IgD-negative memory B cell (primary cell): Measurements from ENCODE around the gene ZDHHC7. TPM values are rescaled to one million over a fixed set of nuclear protein-coding genes. Genes with fewer than 3 reads are reported as not detected.
A peak's percentile ranks its signal among the peaks of the same experiment; 100 is the strongest.

Experiments
- H3K27ac Mint-ChIP-seq, 3 donors: one replicate each; pipeline ENCODE4 v1.8.0; 2020 to 2022; ENCODE audit warnings: mild to moderate bottlenecking in 3 of 3, mixed read lengths in 3 of 3, moderate library complexity in 1 of 3
- H3K27me3 Mint-ChIP-seq: one replicate; pipeline ENCODE4 v1.8.0; 2021; ENCODE audit warnings: mixed read lengths
- H3K36me3 Mint-ChIP-seq: one replicate; pipeline ENCODE4 v1.8.0; 2020; ENCODE audit warnings: mild to moderate bottlenecking, mixed read lengths
- H3K4me1 Mint-ChIP-seq, 3 donors: one replicate each; pipeline ENCODE4 v1.8.0; 2020 to 2022; ENCODE audit warnings: mixed read lengths in 3 of 3, mild to moderate bottlenecking in 1 of 3
- H3K4me3 Mint-ChIP-seq, 4 donors: one replicate each; pipeline ENCODE4 v1.8.0; 2020 to 2022; ENCODE audit warnings: mild to moderate bottlenecking in 4 of 4, mixed read lengths in 4 of 4, moderate library complexity in 3 of 4
- H3K9me3 Mint-ChIP-seq, 3 donors: one replicate each; pipeline ENCODE4 v1.8.0; 2020 to 2021; ENCODE audit warnings: mixed read lengths in 3 of 3, mild to moderate bottlenecking in 1 of 3
- polyA plus RNA-seq: library from polyadenylated mRNA; unstranded; fragments of 300-500 nt; fragmentation: Illumina TruSeq; gene quantifications from one replicate; pipeline ENCODE4 v1.2.3, GENCODE V29; 2021

ZDHHC7 gene
- polyA plus RNA-seq, 1 donor from 2014 or later = 30.8 TPM

GRCh38 chr16:85047867-85048455, 36.6 kb upstream of the ZDHHC7 start:
- peaks cover 12% of the 10 kb centered on the region for H3K27me3 Mint-ChIP-seq
- H3K27ac Mint-ChIP-seq = no peak overlapping the region
- H3K4me1 Mint-ChIP-seq = no peaks in the 10 kb centered on the region
- H3K36me3 Mint-ChIP-seq = peaks cover 3% of the 10 kb centered on the region
- no peaks in the 10 kb centered on the region for H3K9me3 Mint-ChIP-seq
- no peak overlapping the region for H3K4me3 Mint-ChIP-seq

GRCh38 chr16:85046931-85047866, 35.9 kb upstream of the ZDHHC7 start:
- no peak overlapping the region for H3K4me3 Mint-ChIP-seq
- no peaks in the 10 kb centered on the region for H3K4me1 Mint-ChIP-seq
- peaks cover 12% of the 10 kb centered on the region for H3K27me3 Mint-ChIP-seq
- peaks cover 3% of the 10 kb centered on the region for H3K36me3 Mint-ChIP-seq
- no peaks in the 10 kb centered on the region for H3K9me3 Mint-ChIP-seq
- no peak overlapping the region for H3K27ac Mint-ChIP-seq

- peaks cover 12% of the 10 kb centered on the region for H3K27me3 Mint-ChIP-seq
- H3K27ac Mint-ChIP-seq = no peak overlapping the region
- no peaks in the 10 kb centered on the region for H3K4me1 Mint-ChIP-seq
- H3K36me3 Mint-ChIP-seq = peaks cover 3% of the 10 kb centered on the region
- H3K9me3 Mint-ChIP-seq = no peaks in the 10 kb centered on the region
- H3K4me3 Mint-ChIP-seq = peak overlapping the region in 1 of 4 donors; percentile 24
Measured at GRCh38 chr16:85046472-85046916, 35.2 kb upstream of the ZDHHC7 start.

- H3K4me1 Mint-ChIP-seq = no peaks in the 10 kb centered on the region
- H3K27me3 Mint-ChIP-seq = peaks cover 18% of the 10 kb centered on the region
- H3K27ac Mint-ChIP-seq = no peak overlapping the region
- peaks cover 3% of the 10 kb centered on the region for H3K36me3 Mint-ChIP-seq
- no peaks in the 10 kb centered on the region for H3K9me3 Mint-ChIP-seq
- peak overlapping the region in 1 of 4 donors; percentile 24 for H3K4me3 Mint-ChIP-seq
Measured at GRCh38 chr16:85045641-85046471, 34.5 kb upstream of the ZDHHC7 start.

GRCh38 chr16:85045077-85045476, 33.7 kb upstream of the ZDHHC7 start:
- H3K4me1 Mint-ChIP-seq = no peaks in the 10 kb centered on the region
- peaks cover 3% of the 10 kb centered on the region for H3K36me3 Mint-ChIP-seq
- H3K27ac Mint-ChIP-seq = no peak overlapping the region
- no peaks in the 10 kb centered on the region for H3K9me3 Mint-ChIP-seq
- H3K27me3 Mint-ChIP-seq = peaks cover 16% of the 10 kb centered on the region
- no peak overlapping the region for H3K4me3 Mint-ChIP-seq

GRCh38 chr16:85042606-85043005, 31.3 kb upstream of the ZDHHC7 start:
- Mint-ChIP-seq H3K9me3 (no peaks in the 10 kb centered on the region), H3K4me1 (no peaks in the 10 kb centered on the region), H3K27me3 (peaks cover 9% of the 10 kb centered on the region), H3K27ac (no peak overlapping the region), H3K36me3 (peaks cover 3% of the 10 kb centered on the region), H3K4me3 (no peak overlapping the region)

- Mint-ChIP-seq H3K4me1 (no peaks in the 10 kb centered on the region), H3K27me3 (peaks cover 9% of the 10 kb centered on the region), H3K4me3 (no peak overlapping the region), H3K36me3 (peaks cover 3% of the 10 kb centered on the region), H3K9me3 (no peaks in the 10 kb centered on the region), H3K27ac (no peak overlapping the region)
Measured at GRCh38 chr16:85042167-85042526, 30.8 kb upstream of the ZDHHC7 start.

- Mint-ChIP-seq H3K4me1 (no peaks in the 10 kb centered on the region), H3K36me3 (peaks cover 3% of the 10 kb centered on the region), H3K4me3 (no peak overlapping the region), H3K27me3 (peaks cover 9% of the 10 kb centered on the region), H3K27ac (no peak overlapping the region), H3K9me3 (no peaks in the 10 kb centered on the region)
Measured at GRCh38 chr16:85041219-85042166, 30.2 kb upstream of the ZDHHC7 start.

GRCh38 chr16:85040685-85041084, 29.4 kb upstream of the ZDHHC7 start:
- Mint-ChIP-seq H3K9me3 (no peaks in the 10 kb centered on the region), H3K4me3 (no peak overlapping the region), H3K36me3 (peaks cover 4% of the 10 kb centered on the region), H3K27me3 (peaks cover 5% of the 10 kb centered on the region), H3K4me1 (no peaks in the 10 kb centered on the region), H3K27ac (no peak overlapping the region)

- Mint-ChIP-seq H3K27ac (no peak overlapping the region), H3K4me3 (peak overlapping the region in 1 of 4 donors; percentile 26), H3K27me3 (peaks cover 5% of the 10 kb centered on the region), H3K36me3 (peaks cover 1% of the 10 kb centered on the region), H3K9me3 (no peaks in the 10 kb centered on the region), H3K4me1 (no peaks in the 10 kb centered on the region)
Measured at GRCh38 chr16:85037721-85038120, 26.4 kb upstream of the ZDHHC7 start.

- no peak overlapping the region for H3K27ac Mint-ChIP-seq
- H3K36me3 Mint-ChIP-seq = peaks cover 1% of the 10 kb centered on the region
- no peaks in the 10 kb centered on the region for H3K9me3 Mint-ChIP-seq
- H3K27me3 Mint-ChIP-seq = peaks cover 5% of the 10 kb centered on the region
- no peaks in the 10 kb centered on the region for H3K4me1 Mint-ChIP-seq
- H3K4me3 Mint-ChIP-seq = no peak overlapping the region
Measured at GRCh38 chr16:85037050-85037410, 25.7 kb upstream of the ZDHHC7 start.

GRCh38 chr16:85036236-85037049, 25.1 kb upstream of the ZDHHC7 start:
- Mint-ChIP-seq H3K27ac (no peak overlapping the region), H3K36me3 (peaks cover 1% of the 10 kb centered on the region), H3K4me3 (no peak overlapping the region), H3K9me3 (no peaks in the 10 kb centered on the region), H3K4me1 (peaks cover 0 to 4% (median 0%) of the 10 kb centered on the region in 3 donors), H3K27me3 (peaks cover 5% of the 10 kb centered on the region)

- H3K27me3 Mint-ChIP-seq = no peaks in the 10 kb centered on the region
- H3K9me3 Mint-ChIP-seq = no peaks in the 10 kb centered on the region
- peaks cover 2 to 5% (median 3%) of the 10 kb centered on the region in 3 donors for H3K4me1 Mint-ChIP-seq
- peaks cover 1% of the 10 kb centered on the region for H3K36me3 Mint-ChIP-seq
- no peak overlapping the region for H3K27ac Mint-ChIP-seq
- peak overlapping the region in 1 of 4 donors; percentile 52 for H3K4me3 Mint-ChIP-seq
Measured at GRCh38 chr16:85034591-85035433, 23.5 kb upstream of the ZDHHC7 start.
